Ovary (tissue), 9 donors: Measurements from ENCODE around the gene FGFBP2. TPM values are rescaled to one million over a fixed set of nuclear protein-coding genes. Genes with fewer than 3 reads are reported as not detected.

Experiments
- DNase-seq, 5 donors: peaks; one replicate each; pipeline ENCODE4 v3.0.0-alpha.2; 2019 to 2020
- H3K27ac ChIP-seq, 2 donors: fragments of 200-600 bp; one replicate each; pipeline versions ENCODE4 v1.5.1 to v1.8.0; 2019 to 2022
- H3K27me3 ChIP-seq: fragments of 200-600 bp; one replicate; pipeline ENCODE4 v1.8.0; 2022
- H3K36me3 ChIP-seq: fragments of 200-600 bp; sonication (generic); one replicate; pipeline ENCODE4 v1.5.1; 2019
- H3K4me1 ChIP-seq: one replicate; pipeline ENCODE4 v1.8.1; 2013; ENCODE audit warnings: mild to moderate bottlenecking, moderate library complexity; ENCODE audit not compliant: insufficient read depth
- H3K4me3 ChIP-seq: fragments of 200-600 bp; sonication (generic); one replicate; pipeline ENCODE4 v1.5.1; 2017
- H3K9me3 ChIP-seq, 2 donors: fragments of 200-600 bp in 1 of 2; sonication (generic) in 1 of 2; one replicate each; pipeline versions ENCODE4 v1.5.1 to v1.8.1; 2013 to 2019; ENCODE audit warnings: mild to moderate bottlenecking in 1 of 2, moderate library complexity in 1 of 2
- CTCF ChIP-seq, 3 donors: fragments of 450-650 bp in 2 of 3; fragments of 200-600 bp in 1 of 3; IDR thresholded peaks; one replicate each; pipeline versions ENCODE4 v1.5.1 to v1.8.0; 2016 to 2022; ENCODE audit warnings: antibody characterized with exemption in 3 of 3, mild to moderate bottlenecking in 1 of 3
- EP300 ChIP-seq: sonication (generic); formaldehyde crosslinking; IDR thresholded peaks from one replicate; pipeline ENCODE4 v1.6.1; 2017; ENCODE audit warnings: antibody characterized with exemption
- POLR2A ChIP-seq: fragments of 450-650 bp; IDR thresholded peaks from one replicate; pipeline ENCODE4 v1.6.1; 2017; ENCODE audit warnings: antibody characterized with exemption, mild to moderate bottlenecking, moderate library complexity
- WGBS, 3 donors: extraction: QIAGEN DNeasy Blood & Tissue Kit in 1 of 3; methylation state at CpG; one replicate each; pipeline versions ENCODE4 v1.1.5 to v1.1.7; 2013 to 2017; 5-methylcytosine and 5-hydroxymethylcytosine counted together
- intact Hi-C, 4 donors: fragments of 100-400 bp; cut with DNase I; formaldehyde crosslinking; loops; one replicate each; pipeline versions ENCODE4 v1.11.0 to v1.15.1; 2022 to 2023
- polyA plus RNA-seq, 2 donors: library from polyadenylated mRNA; stranded (reverse); fragments of 200-250 nt in 1 of 2; fragments of 350-450 nt in 1 of 2; fragmentation: Illumina TruSeq in 1 of 2; extraction: RNeasy Lipid Tissue Mini Kit (QIAGEN cat#74804) in 1 of 2; gene quantifications; one replicate each; pipeline ENCODE4 v1.2.3, GENCODE V29; 2013 to 2014
- total RNA-seq, 7 donors: library from RNA; depleted of rRNA in 2 of 7; stranded (reverse); fragments of >200 nt in 2 of 7; fragmentation: NEBNext Ultra II Directional in 3 of 7; extraction: Animal tissue kit (Norgen Biotek cat#: 25700) in 3 of 7; gene quantifications; one replicate each; pipeline versions ENCODE4 v1.1.0 to v1.2.4, GENCODE V29; 2016 to 2023
- donor health status: DM: no; HTN: no; CAD: no; lungs with moderate emphysema.
- donor health status: DM: no; HTN: no; CAD: no.
- donor health status: Bipolar disorder and iron deficiency.
- donor health status: DM: yes; HTN: yes; CAD: no.
- donor health status: DM: no; HTN: no; CAD: no.
- donor health status: DM: yes; HTN: yes; CAD: no.

FGFBP2 gene
- total and polyA plus RNA-seq, 9 donors = 0.20 to 2.2 (median 1.0) TPM; not detected in 3

DNA sequence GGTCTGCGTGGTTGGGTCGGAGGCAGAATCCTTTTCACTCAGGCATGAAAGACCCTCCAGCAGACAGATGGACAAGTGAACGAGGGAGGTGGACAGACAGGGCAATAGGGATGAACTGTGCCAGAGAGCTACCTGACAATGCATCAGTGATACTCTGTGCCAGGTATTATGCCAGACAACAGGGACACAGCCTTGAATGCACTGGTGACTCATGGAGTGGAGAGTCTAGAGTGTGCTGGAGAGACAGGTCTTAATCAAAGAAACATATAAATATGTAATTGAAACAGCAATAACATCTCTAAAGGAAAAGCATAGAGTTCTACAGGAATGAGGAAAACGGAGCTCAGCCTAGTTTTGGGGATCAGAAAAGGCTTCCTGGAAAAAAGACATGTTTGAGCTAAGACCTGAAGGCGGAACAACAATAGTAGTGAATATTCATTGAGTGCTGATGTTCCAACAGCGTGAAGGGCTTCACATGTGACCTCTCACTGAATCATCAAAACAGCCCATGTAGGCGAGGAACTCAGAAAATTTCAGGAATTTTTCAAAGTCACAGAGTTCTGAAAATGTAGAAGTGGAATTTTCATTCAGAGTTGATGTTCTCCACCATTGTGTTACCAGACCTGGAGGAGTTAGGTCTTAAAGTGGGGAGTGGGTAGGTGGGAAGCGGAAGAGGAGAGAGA is 20.0 kb upstream of the FGFBP2 start:
- WGBS, 3 donors = 74 to 82% (median 81%) methylated on average over 8 of the region's 8 CpGs
- Histone ChIP-seq H3K36me3 (no peaks in the 10 kb centered on the region), H3K27ac (no peak overlapping the region), H3K4me3 (no peak overlapping the region), H3K4me1 (no peaks in the 10 kb centered on the region), H3K27me3 (no peaks in the 10 kb centered on the region), H3K9me3 (no peaks in the 10 kb centered on the region)
- TF ChIP-seq CTCF (IDR thresholded peaks at IDR 0.05) (no peak), POLR2A (no peak), EP300 (no peak)
- intact Hi-C loops = no loop called here
- DNase-seq = no peak

DNA sequence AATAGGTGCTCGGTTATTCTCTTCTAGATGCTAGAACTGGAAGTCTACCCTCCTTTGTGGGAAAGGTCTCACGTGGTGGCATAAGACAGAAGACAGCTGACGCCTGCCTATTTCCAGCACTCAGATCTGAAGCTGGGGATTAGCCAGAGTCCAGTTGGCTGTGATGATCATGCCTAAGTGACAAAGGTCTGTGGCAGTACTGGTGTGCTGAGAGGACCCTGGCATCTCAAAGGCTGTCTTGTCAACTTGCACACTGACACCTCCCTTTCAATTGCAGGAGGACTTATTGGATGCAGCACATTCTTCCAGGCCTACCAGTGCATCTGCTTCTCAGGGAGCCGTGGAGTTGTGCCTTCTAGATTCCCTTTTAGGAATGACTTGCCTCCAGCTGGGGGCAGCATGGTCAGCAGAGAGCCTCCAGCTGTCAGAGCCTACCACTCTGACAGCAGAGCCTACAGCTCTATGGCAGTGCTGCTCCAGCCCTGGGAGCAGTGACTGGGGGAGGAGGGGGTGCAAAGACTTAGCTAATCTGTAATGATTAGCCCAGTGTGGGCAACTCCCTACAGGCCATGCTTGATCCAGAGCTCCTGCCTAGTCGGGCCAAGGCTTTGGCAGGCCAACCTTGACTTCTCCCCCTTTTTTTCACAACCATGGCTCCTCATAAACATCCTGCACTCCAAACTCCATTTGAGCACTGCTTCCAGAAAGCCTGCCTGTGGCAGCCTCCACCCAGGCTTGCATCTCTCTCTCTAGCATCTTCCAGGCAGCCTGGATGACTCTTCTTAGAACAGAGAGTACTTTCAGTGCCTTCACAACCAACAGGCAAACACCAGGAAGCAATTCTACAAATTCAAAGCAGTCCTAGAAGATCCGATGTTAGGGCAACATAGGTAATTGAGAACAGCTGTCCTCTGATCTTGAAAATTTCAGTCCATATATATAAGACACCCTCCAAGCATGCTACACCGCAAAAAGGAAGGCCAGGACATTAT is 13.8 kb upstream of the FGFBP2 start:
- TF ChIP-seq POLR2A (no peak), CTCF (IDR thresholded peaks at IDR 0.05) (no peak), EP300 (no peak)
- Histone ChIP-seq H3K4me1 (no peaks in the 10 kb centered on the region), H3K9me3 (no peaks in the 10 kb centered on the region), H3K4me3 (no peak overlapping the region), H3K27ac (no peak overlapping the region), H3K27me3 (no peaks in the 10 kb centered on the region), H3K36me3 (no peaks in the 10 kb centered on the region)
- DNase-seq = no peak
- 57 to 68% (median 60%) methylated on average over 7 of the region's 7 CpGs for WGBS, 3 donors
- intact Hi-C loops = no loop called here

DNA sequence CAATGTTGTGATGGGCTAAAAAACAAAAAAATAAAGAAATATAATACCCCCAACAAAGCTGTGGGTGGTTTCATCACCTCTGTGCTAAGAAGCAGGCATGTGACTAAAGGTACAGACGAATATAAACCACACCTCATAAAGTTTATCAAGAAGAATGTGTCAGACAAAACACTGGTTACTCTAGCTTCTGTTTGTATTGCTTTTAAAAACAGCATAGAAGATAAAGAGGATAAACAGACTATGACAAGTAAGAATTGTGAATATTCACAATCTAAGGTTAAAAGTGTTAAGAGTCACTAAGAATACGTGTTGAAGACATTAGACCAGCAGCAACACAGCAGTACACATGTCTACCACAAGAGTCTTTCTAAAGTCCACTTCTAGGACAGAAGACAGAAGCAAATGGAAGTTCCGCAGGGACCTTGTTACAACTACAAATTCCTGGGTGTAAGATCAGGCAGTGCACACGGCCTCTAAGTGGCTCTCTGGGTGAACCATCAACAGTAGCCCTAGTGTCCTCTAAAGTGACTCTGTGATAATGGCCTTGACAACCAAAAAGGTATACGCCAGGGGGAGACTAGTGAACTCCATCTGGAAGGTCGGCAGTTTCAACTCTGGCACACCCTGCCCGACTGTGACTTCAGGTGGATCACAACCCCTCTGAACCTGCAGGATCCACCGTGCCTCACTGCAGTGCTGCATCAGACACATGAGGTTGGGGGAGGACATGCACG is 8.3 kb upstream of the FGFBP2 start:
- 77 to 84% (median 82%) methylated on average over 9 of the region's 9 CpGs for WGBS, 3 donors
- no peaks in the 10 kb centered on the region for H3K4me1 ChIP-seq
- H3K27me3 ChIP-seq = no peaks in the 10 kb centered on the region
- no peak for TF ChIP-seq POLR2A
- TF ChIP-seq EP300 = no peak
- TF ChIP-seq CTCF (IDR thresholded peaks at IDR 0.05) = no peak
- DNase-seq = no peak
- H3K9me3 ChIP-seq = no peaks in the 10 kb centered on the region
- H3K27ac ChIP-seq = no peak overlapping the region
- no peaks in the 10 kb centered on the region for H3K36me3 ChIP-seq
- intact Hi-C loops = no loop called here
- H3K4me3 ChIP-seq = no peak overlapping the region

GRCh38 chr4:15968551-15969300 is 5.8 kb upstream of the FGFBP2 start:
- TF ChIP-seq POLR2A (no peak), CTCF (IDR thresholded peaks at IDR 0.05) (no peak), EP300 (no peak)
- H3K36me3 ChIP-seq = no peaks in the 10 kb centered on the region
- intact Hi-C loops = no loop called here
- no peaks in the 10 kb centered on the region for H3K4me1 ChIP-seq
- H3K27me3 ChIP-seq = no peaks in the 10 kb centered on the region
- DNase-seq = no peak
- H3K27ac ChIP-seq = no peak overlapping the region
- 79 to 82% (median 81%) methylated on average over 11 of the region's 11 CpGs for WGBS, 3 donors
- H3K4me3 ChIP-seq = no peak overlapping the region
- H3K9me3 ChIP-seq = no peaks in the 10 kb centered on the region
